ENCODE data around the gene ATP8A1.
A peak's percentile ranks its signal among the peaks of the same experiment; 100 is the strongest.
"Not testable (repeated sequence)": the region's sequence is repeated elsewhere in the genome, so short reads cannot be mapped to it uniquely, and the experiment has no call there.

The ATP8A1 gene

GRCh38 chr4:42397635-42398170, 259.2 kb downstream of the ATP8A1 start:
- in situ Hi-C loops (cut with MboI; ENCODE audit: low sequenced_read_pairs), result loop anchor here (10.0 kb wide), 1 partner anchor 113 kb away; no protein-coding TSS in a partner anchor
- no peaks in the 10 kb centered on the region for H3K27me3 ChIP-seq (ENCODE audit: low read depth)
- H3K4me1 ChIP-seq, result peaks cover 12% of the 10 kb centered on the region
- peak overlapping the region; percentile 75 for H3K4me3 ChIP-seq
- peak in 1 of 2 experiments; percentile 52 for DNase-seq (ENCODE audit: low spot score in 2 of 2)
- no peaks in the 10 kb centered on the region for H3K9me3 ChIP-seq
- H3K36me3 ChIP-seq (replicated peaks), result peaks cover 24% of the 10 kb centered on the region

DNA sequence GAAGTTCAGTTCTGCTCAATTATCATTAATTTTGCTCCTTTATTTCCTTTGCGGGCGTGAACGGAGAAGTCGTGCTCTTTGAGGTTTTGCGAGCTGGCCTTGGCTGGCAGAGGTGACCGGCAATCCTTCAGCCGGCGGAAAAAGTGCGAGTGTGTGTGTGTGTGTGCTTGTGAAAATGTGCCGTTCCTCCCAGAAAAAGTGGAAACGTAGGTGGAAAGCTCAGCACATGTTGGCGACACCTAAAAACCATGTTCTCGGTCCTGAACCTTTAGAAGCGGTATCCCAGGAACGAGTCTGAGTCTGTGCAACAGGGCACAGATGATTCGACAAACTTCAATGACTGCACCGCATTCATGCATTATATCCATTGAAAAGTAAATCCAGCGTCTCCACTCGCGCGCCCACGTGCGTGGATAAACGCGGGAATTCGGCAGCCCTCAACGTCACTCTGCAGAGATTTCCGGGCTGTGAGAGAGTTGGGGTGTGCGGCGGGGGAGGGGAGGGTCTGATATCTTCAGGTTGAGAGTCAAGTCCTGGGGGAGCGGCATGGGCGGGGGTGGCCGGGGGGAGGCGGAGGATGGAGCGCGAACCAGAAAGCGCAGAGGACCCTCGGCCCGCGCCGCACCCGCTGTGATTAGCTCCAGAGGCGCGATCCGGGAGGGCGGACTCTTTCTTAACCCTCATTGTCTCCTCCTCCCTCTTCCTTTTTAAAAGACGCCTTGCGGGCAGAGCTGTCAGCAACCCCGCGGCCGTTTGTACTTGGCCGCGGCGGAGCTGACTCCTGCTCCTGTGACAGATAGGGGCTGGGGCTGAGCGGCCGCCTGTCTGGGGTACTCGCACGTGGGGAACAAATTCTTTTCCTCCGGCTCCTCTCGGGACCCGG, 259.9 kb downstream of the ATP8A1 start, which contains the start of gene SHISA3:
Gene SHISA3, plus strand, starts transcription at position 737 of the 883 bp plus-strand sequence. CDS start 569 bp downstream, outside the sequence.
- H3K4me1 ChIP-seq, result peaks cover 14% of the 10 kb centered on the region
- H3K4me3 ChIP-seq, result peak within 1 kb of the TSS; percentile 75
- H3K36me3 ChIP-seq (replicated peaks), result peaks cover 17% of the 10 kb centered on the region
- in situ Hi-C loops (cut with MboI; ENCODE audit: low sequenced_read_pairs), result loop anchor here (10.0 kb wide), 1 partner anchor 112 kb away; no protein-coding TSS in a partner anchor
- H3K9me3 ChIP-seq, result no peaks in the 10 kb centered on the region
- no peaks in the 10 kb centered on the region for H3K27me3 ChIP-seq (ENCODE audit: low read depth)
- DNase-seq (ENCODE audit: low spot score in 2 of 2), result peak; percentile 86 to 92

DNA sequence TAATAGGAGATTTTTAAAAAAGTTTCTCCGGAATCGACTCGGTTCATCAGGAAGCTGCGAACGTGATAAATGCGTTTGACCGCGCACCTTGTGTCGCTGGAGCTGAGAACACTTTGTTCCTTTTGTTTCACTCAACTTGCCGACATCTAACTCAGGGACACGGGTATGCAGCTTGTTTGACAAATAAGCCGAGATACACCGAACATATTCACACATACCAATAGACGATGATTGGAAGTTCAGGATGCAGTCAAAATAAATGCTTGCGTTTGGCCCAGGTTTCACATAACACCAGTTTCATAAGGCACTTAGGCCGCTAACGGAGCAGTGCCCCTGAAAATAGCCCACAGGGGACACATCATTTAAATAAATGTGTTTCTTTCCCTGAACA, 260.5 kb downstream of the ATP8A1 start:
- in situ Hi-C loops (cut with MboI; ENCODE audit: low sequenced_read_pairs), result loop anchor here (10.0 kb wide), 1 partner anchor 112 kb away; no protein-coding TSS in a partner anchor
- Histone ChIP-seq H3K27me3 (ENCODE audit: low read depth) (no peaks in the 10 kb centered on the region), H3K9me3 (no peaks in the 10 kb centered on the region), H3K4me3 (no peak overlapping the region), H3K4me1 (peaks cover 18% of the 10 kb centered on the region), H3K36me3 (replicated peaks) (peaks cover 10% of the 10 kb centered on the region)
- no peak for DNase-seq (ENCODE audit: low spot score in 2 of 2)

DNA sequence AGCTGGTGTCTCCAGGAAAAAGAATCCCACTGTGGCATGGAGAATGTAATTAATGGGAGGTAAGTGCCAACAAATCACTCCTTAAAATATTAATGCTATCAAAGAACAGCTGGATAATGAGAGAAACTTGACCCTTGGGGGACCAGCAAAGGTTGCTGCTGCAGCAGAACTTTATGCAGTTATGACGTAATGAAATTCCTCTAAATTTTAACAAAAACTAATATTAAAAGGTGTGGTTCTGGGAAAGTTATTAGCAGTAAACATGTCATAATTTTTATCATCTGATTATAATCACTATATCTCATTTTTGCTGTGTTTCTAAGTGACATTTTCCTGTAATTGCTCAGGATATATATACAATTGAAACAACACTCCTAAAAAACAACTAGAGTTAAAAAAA, 261.3 kb downstream of the ATP8A1 start:
- no peak for DNase-seq (ENCODE audit: low spot score in 2 of 2)
- no peaks in the 10 kb centered on the region for H3K27me3 ChIP-seq (ENCODE audit: low read depth)

DNA sequence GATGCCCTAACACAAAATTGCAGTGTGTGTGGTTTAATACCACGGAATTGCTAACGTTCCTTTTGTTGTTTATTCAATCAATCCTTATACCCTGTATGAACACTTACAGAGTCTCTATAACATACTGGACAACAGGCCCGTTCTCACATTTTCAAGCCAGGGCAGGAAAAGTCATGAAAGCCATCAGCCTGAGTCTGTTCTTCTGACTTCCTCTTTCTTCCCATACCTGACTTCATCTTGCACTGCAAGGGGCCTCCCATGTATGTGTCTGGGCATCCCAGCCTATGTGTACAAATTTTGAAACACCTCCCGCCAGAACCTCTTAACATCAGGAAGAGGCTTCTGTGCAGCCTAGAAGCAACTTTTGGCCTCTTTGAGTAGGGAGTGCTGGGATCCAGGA, 264.5 kb downstream of the ATP8A1 start:
- no peak for DNase-seq (ENCODE audit: low spot score in 2 of 2)
- in situ Hi-C loops (cut with MboI; ENCODE audit: low sequenced_read_pairs), result loop anchor here (10.0 kb wide), 1 partner anchor 108 kb away; no protein-coding TSS in a partner anchor
- Histone ChIP-seq H3K4me1 (peaks cover 13% of the 10 kb centered on the region; the same call in 1 of the 2 replicates), H3K36me3 (replicated peaks) (no peaks in the 10 kb centered on the region), H3K9me3 (no peaks in the 10 kb centered on the region), H3K27me3 (ENCODE audit: low read depth) (no peaks in the 10 kb centered on the region), H3K4me3 (no peak overlapping the region)

More for the DNA sequence above, 261.3 kb downstream of the ATP8A1 start:
- peaks cover 13% of the 10 kb centered on the region; the same call in 1 of the 2 replicates for H3K4me1 ChIP-seq
- in situ Hi-C loops (cut with MboI; ENCODE audit: low sequenced_read_pairs), result loop anchor here (10.0 kb wide), 1 partner anchor 111 kb away; no protein-coding TSS in a partner anchor
- peaks cover 5% of the 10 kb centered on the region; the same call in 1 of the 2 replicates for H3K36me3 ChIP-seq (replicated peaks)
- H3K4me3 ChIP-seq, result no peak overlapping the region
- no peaks in the 10 kb centered on the region for H3K9me3 ChIP-seq

- DNase-seq (ENCODE audit: low spot score in 2 of 2), result no peak
- Histone ChIP-seq H3K27me3 (ENCODE audit: low read depth) (no peaks in the 10 kb centered on the region), H3K4me1 (peaks cover 13% of the 10 kb centered on the region; the same call in 1 of the 2 replicates), H3K4me3 (no peak overlapping the region), H3K36me3 (replicated peaks) (no peaks in the 10 kb centered on the region), H3K9me3 (no peaks in the 10 kb centered on the region)
- in situ Hi-C loops (cut with MboI; ENCODE audit: low sequenced_read_pairs), result loop anchor here (10.0 kb wide), 1 partner anchor 107 kb away; no protein-coding TSS in a partner anchor
Observed at GRCh38 chr4:42391981-42392380, 264.9 kb downstream of the ATP8A1 start.

GRCh38 chr4:42391355-42391664, 265.6 kb downstream of the ATP8A1 start:
- no peaks in the 10 kb centered on the region for H3K36me3 ChIP-seq (replicated peaks)
- H3K4me3 ChIP-seq, result no peak overlapping the region
- in situ Hi-C loops (cut with MboI; ENCODE audit: low sequenced_read_pairs), result loop anchor here (10.0 kb wide), 1 partner anchor 107 kb away; no protein-coding TSS in a partner anchor
- peaks cover 9% of the 10 kb centered on the region; the same call in 1 of the 2 replicates for H3K4me1 ChIP-seq
- no peak for DNase-seq (ENCODE audit: low spot score in 2 of 2)
- H3K27me3 ChIP-seq (ENCODE audit: low read depth), result no peaks in the 10 kb centered on the region
- H3K9me3 ChIP-seq, result no peaks in the 10 kb centered on the region

DNA sequence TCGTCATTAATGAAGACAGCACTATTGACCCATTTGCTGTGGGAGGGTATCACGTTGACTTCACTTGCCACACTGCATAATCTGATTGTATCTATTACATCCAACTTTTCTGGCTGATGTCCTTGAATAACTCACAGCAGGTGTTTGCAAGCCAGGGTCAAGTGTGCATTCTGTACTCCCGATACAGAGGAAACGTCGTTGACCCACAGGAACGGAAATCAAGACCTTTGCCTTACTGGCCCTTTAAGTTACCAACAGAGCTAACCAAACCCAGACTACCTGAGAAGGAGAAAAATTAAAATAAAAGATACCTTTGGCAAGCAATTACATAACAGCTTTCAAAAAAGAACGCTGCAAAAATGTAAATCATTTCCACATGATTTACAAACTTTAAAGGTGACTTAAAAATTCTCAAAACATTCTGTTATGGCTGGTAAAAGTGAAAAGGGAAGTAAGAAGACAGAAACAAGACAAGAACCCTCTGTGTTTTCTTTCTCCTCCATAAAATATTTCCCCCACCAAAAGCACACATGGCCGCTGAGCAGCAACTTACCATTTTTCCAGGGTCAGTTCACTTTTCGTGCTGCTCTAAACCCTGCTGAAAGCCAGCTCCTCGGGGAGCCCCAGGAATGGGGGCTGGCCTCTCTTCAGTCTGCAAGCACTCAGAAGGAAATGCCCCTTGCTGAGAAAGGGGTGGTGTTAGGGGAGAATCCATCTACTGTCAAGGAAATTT, 266.1 kb downstream of the ATP8A1 start:
- H3K9me3 ChIP-seq, result no peaks in the 10 kb centered on the region

GRCh38 chr4:42385516-42385915, 271.4 kb downstream of the ATP8A1 start:
- H3K27me3 ChIP-seq (ENCODE audit: low read depth), result no peaks in the 10 kb centered on the region
- no peak overlapping the region for H3K4me3 ChIP-seq
- H3K9me3 ChIP-seq, result no peaks in the 10 kb centered on the region; the same call in 1 of the 2 replicates
- H3K4me1 ChIP-seq, result no peaks in the 10 kb centered on the region
- no peaks in the 10 kb centered on the region for H3K36me3 ChIP-seq (replicated peaks)
- DNase-seq (ENCODE audit: low spot score in 2 of 2), result no peak
- in situ Hi-C loops (cut with MboI; ENCODE audit: low sequenced_read_pairs), result no loop called here

More for the DNA sequence above, 266.1 kb downstream of the ATP8A1 start:
- in situ Hi-C loops (cut with MboI; ENCODE audit: low sequenced_read_pairs), result loop anchor here (10.0 kb wide), 1 partner anchor 106 kb away; no protein-coding TSS in a partner anchor
- Histone ChIP-seq H3K4me3 (no peak overlapping the region), H3K4me1 (peaks cover 9% of the 10 kb centered on the region; the same call in 1 of the 2 replicates), H3K36me3 (replicated peaks) (no peaks in the 10 kb centered on the region), H3K27me3 (ENCODE audit: low read depth) (no peaks in the 10 kb centered on the region)
- DNase-seq (ENCODE audit: low spot score in 2 of 2), result no peak

- H3K9me3 ChIP-seq, result peaks cover 3% of the 10 kb centered on the region
- no peak for DNase-seq (ENCODE audit: low spot score in 2 of 2)
- in situ Hi-C loops (cut with MboI; ENCODE audit: low sequenced_read_pairs), result no loop called here
- no peaks in the 10 kb centered on the region for H3K27me3 ChIP-seq (ENCODE audit: low read depth)
- H3K36me3 ChIP-seq (replicated peaks), result no peaks in the 10 kb centered on the region
- H3K4me1 ChIP-seq, result no peaks in the 10 kb centered on the region
- no peak overlapping the region for H3K4me3 ChIP-seq
Observed at GRCh38 chr4:42381666-42382065, 275.2 kb downstream of the ATP8A1 start.

- Histone ChIP-seq H3K4me1 (no peaks in the 10 kb centered on the region), H3K36me3 (replicated peaks) (no peaks in the 10 kb centered on the region), H3K4me3 (no peak overlapping the region), H3K9me3 (peaks cover 3% of the 10 kb centered on the region), H3K27me3 (ENCODE audit: low read depth) (no peaks in the 10 kb centered on the region)
- in situ Hi-C loops (cut with MboI; ENCODE audit: low sequenced_read_pairs), result no loop called here
- DNase-seq (ENCODE audit: low spot score in 2 of 2), result no peak
Observed at GRCh38 chr4:42377497-42377896, 279.4 kb downstream of the ATP8A1 start.

DNA sequence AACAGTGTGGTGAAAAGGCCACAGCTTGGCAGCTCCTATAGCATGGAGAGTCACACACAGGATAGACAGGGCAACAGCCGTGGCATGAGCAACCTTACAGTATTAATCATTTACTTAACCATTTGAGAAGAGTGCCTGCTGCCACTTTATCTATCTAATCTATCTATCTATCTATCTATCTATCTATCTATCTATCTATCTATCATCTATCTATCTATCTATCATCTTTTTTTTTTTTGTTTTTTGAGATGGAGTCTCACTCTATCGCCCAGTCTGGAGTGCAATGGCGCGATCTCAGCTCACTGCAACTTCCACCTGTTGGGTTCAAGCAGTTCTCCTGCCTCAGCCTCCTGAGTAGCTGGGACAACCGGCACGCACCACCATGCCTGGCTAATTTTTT, 284.6 kb downstream of the ATP8A1 start:
- in situ Hi-C loops (cut with MboI; ENCODE audit: low sequenced_read_pairs); DNase-seq (ENCODE audit: low spot score in 2 of 2); H3K4me3 ChIP-seq; H3K27me3 ChIP-seq (ENCODE audit: low read depth); H3K36me3 ChIP-seq (replicated peaks); H3K4me1 ChIP-seq; H3K9me3 ChIP-seq: not testable (repeated sequence)
